ENCODE results near the gene IL12RB1. TPM values are rescaled to one million over a fixed set of nuclear protein-coding genes. Genes with fewer than 3 reads are reported as not detected.

The IL12RB1 gene
- total and polyA plus RNA-seq, 2 of the 13 experiments (the other 11 are each of a cell fraction or from before 2014, with no cell fraction given): 0.03 to 0.04 TPM

DNA sequence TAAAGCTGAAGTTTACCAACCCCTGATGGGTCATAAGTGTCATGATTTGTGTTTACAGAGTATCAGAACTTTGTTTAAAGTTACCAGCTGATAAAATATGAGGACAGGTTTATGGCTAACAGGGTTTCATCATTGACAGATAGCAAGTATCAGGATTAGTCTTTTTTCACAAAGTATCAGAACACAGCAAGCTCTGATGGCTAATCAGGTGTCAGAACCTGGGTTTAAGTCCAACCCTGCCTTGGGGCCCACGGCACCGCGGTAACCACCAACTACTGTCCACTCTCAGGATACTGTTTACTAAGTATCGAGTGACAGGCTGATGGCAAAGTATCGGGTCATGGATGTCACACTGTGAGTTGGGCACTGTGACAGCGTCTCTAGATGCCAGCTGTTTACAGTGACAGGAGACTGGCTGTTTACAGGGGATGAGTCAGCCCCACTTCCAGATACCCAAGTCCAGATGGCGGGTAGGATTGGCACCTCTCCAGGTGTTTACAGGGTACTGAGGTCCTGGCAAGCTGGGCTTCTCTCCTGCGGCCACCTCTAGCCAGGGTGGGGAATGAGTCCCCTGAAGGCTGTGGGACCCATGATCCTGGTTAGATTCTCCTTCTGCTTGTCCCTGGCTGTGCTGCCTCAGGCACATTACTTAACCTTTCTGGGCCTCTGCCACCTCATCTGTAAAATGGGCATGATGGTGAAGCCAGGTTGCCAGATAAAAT is 57.0 kb downstream of the IL12RB1 start (continued):
- TF ChIP-seq, protein P1, sequence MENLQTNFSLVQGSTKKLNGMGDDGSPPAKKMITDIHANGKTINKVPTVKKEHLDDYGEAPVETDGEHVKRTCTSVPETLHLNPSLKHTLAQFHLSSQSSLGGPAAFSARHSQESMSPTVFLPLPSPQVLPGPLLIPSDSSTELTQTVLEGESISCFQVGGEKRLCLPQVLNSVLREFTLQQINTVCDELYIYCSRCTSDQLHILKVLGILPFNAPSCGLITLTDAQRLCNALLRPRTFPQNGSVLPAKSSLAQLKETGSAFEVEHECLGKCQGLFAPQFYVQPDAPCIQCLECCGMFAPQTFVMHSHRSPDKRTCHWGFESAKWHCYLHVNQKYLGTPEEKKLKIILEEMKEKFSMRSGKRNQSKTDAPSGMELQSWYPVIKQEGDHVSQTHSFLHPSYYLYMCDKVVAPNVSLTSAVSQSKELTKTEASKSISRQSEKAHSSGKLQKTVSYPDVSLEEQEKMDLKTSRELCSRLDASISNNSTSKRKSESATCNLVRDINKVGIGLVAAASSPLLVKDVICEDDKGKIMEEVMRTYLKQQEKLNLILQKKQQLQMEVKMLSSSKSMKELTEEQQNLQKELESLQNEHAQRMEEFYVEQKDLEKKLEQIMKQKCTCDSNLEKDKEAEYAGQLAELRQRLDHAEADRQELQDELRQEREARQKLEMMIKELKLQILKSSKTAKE (CRISPR knock-in tag; IDR thresholded peaks at IDR 0.05; ENCODE audit: borderline replicate concordance): peak; percentile 16; the same call in 1 of the 2 replicates
- TF ChIP-seq EEA1 (CRISPR knock-in tag; IDR thresholded peaks at IDR 0.05; ENCODE audit: borderline replicate concordance): no peak
- TF ChIP-seq NR2F1 (CRISPR knock-in tag; IDR thresholded peaks at IDR 0.05): peak in 1 of 2 experiments; percentile 43; a peak in 1 of 4 replicates
- no peak for TF ChIP-seq THAP9 (CRISPR knock-in tag; IDR thresholded peaks at IDR 0.05; ENCODE audit: borderline replicate concordance)
- TF ChIP-seq JUND (CRISPR knock-in tag; IDR thresholded peaks at IDR 0.05): peak; percentile 77
- TF ChIP-seq MXI1 (IDR thresholded peaks at IDR 0.05; ENCODE audit: borderline replicate concordance, low read depth, low read length): peak; percentile 41; the same call in 1 of the 3 replicates
- TF ChIP-seq ZSCAN31 (CRISPR knock-in tag; IDR thresholded peaks at IDR 0.05; ENCODE audit: low read depth): no peak
- TF ChIP-seq AKAP8 (CRISPR knock-in tag; IDR thresholded peaks at IDR 0.05): no peak
- TF ChIP-seq, protein P2, sequence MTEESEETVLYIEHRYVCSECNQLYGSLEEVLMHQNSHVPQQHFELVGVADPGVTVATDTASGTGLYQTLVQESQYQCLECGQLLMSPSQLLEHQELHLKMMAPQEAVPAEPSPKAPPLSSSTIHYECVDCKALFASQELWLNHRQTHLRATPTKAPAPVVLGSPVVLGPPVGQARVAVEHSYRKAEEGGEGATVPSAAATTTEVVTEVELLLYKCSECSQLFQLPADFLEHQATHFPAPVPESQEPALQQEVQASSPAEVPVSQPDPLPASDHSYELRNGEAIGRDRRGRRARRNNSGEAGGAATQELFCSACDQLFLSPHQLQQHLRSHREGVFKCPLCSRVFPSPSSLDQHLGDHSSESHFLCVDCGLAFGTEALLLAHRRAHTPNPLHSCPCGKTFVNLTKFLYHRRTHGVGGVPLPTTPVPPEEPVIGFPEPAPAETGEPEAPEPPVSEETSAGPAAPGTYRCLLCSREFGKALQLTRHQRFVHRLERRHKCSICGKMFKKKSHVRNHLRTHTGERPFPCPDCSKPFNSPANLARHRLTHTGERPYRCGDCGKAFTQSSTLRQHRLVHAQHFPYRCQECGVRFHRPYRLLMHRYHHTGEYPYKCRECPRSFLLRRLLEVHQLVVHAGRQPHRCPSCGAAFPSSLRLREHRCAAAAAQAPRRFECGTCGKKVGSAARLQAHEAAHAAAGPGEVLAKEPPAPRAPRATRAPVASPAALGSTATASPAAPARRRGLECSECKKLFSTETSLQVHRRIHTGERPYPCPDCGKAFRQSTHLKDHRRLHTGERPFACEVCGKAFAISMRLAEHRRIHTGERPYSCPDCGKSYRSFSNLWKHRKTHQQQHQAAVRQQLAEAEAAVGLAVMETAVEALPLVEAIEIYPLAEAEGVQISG (CRISPR knock-in tag; IDR thresholded peaks at IDR 0.05): no peak
- no peak for TF ChIP-seq KLF12 (CRISPR knock-in tag; IDR thresholded peaks at IDR 0.05; ENCODE audit: borderline replicate concordance)
- TF ChIP-seq ZNF7 (CRISPR knock-in tag; IDR thresholded peaks at IDR 0.05): no peak
- TF ChIP-seq MYNN (CRISPR knock-in tag; IDR thresholded peaks at IDR 0.05; ENCODE audit: low read depth): no peak
- TF ChIP-seq ZNF660 (CRISPR knock-in tag; IDR thresholded peaks at IDR 0.05; ENCODE audit: borderline replicate concordance, low read depth): no peak
- TF ChIP-seq RXRA (CRISPR knock-in tag; IDR thresholded peaks at IDR 0.05): peak; percentile 77; the same call in 1 of the 2 replicates
- TF ChIP-seq, protein P3, sequence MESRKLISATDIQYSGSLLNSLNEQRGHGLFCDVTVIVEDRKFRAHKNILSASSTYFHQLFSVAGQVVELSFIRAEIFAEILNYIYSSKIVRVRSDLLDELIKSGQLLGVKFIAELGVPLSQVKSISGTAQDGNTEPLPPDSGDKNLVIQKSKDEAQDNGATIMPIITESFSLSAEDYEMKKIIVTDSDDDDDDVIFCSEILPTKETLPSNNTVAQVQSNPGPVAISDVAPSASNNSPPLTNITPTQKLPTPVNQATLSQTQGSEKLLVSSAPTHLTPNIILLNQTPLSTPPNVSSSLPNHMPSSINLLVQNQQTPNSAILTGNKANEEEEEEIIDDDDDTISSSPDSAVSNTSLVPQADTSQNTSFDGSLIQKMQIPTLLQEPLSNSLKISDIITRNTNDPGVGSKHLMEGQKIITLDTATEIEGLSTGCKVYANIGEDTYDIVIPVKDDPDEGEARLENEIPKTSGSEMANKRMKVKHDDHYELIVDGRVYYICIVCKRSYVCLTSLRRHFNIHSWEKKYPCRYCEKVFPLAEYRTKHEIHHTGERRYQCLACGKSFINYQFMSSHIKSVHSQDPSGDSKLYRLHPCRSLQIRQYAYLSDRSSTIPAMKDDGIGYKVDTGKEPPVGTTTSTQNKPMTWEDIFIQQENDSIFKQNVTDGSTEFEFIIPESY (CRISPR knock-in tag; IDR thresholded peaks at IDR 0.05): 0 out of 2 replicates have a peak, but pooled peaks have one; percentile 17
- no peak for TF ChIP-seq ZNF232 (CRISPR knock-in tag; IDR thresholded peaks at IDR 0.05; ENCODE audit: borderline replicate concordance)
- TF ChIP-seq, protein P4, sequence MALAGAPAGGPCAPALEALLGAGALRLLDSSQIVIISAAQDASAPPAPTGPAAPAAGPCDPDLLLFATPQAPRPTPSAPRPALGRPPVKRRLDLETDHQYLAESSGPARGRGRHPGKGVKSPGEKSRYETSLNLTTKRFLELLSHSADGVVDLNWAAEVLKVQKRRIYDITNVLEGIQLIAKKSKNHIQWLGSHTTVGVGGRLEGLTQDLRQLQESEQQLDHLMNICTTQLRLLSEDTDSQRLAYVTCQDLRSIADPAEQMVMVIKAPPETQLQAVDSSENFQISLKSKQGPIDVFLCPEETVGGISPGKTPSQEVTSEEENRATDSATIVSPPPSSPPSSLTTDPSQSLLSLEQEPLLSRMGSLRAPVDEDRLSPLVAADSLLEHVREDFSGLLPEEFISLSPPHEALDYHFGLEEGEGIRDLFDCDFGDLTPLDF (CRISPR knock-in tag; IDR thresholded peaks at IDR 0.05): no peak
